OCI-LY7 (cell line): Measurements from ENCODE around the gene ERP44. TPM values are rescaled to one million over a fixed set of nuclear protein-coding genes. Genes with fewer than 3 reads are reported as not detected.

Experiments used
- BruUV-seq: library from RNA; stranded (reverse); fragments of 400-500 nt; replicated peaks from 2 replicates; lab custom pipeline; 2021; lab: Mats Ljungman, UMichigan
- CTCF ChIA-PET: fragments of 300-600 bp; sonication (Branson Sonifier 250); formaldehyde crosslinking; loops from one replicate; lab custom pipeline; 2022; ENCODE audit warnings: antibody characterized with exemption; ENCODE audit not compliant: unreplicated experiment; lab: Charles Lee
- POLR2A ChIA-PET: fragments of 300-600 bp; sonication (Branson Sonifier 250); formaldehyde crosslinking; loops from one replicate; lab custom pipeline; 2022; ENCODE audit warnings: antibody characterized with exemption; lab: Charles Lee
- DNase-seq: peaks from one replicate; pipeline ENCODE4 v3.0.0-alpha.2; 2015; ENCODE audit warnings: low spot score
- H2AFZ ChIP-seq: fragments of 200-600 bp; sonication (generic), shearing (Covaris generic); 2 replicates; pipeline ENCODE4 v1.6.1; 2014; ENCODE audit warnings: mild to moderate bottlenecking, antibody characterized with exemption, low read length, moderate library complexity
- H3K27ac ChIP-seq: fragments of 200-600 bp; sonication (generic); 2 replicates; pipeline ENCODE4 v1.5.1; 2014; ENCODE audit warnings: mixed run types, low read depth, mild to moderate bottlenecking, moderate library complexity, low read length, inconsistent platforms; ENCODE audit not compliant: poor library complexity, severe bottlenecking
- H3K36me3 ChIP-seq: fragments of 200-600 bp; sonication (generic); 2 replicates; pipeline ENCODE4 v1.6.1; 2014; ENCODE audit warnings: mild to moderate bottlenecking, antibody characterized with exemption, low read length, moderate library complexity, mixed read lengths; ENCODE audit not compliant: insufficient read depth
- H3K4me1 ChIP-seq: fragments of 200-600 bp; sonication (generic); 2 replicates; pipeline ENCODE4 v1.5.1; 2014; ENCODE audit warnings: mild to moderate bottlenecking, low read length; ENCODE audit not compliant: insufficient read depth, poor library complexity, severe bottlenecking
- H3K4me2 ChIP-seq: fragments of 200-600 bp; sonication (generic); 2 replicates; pipeline ENCODE4 v1.6.1; 2014; ENCODE audit warnings: mild to moderate bottlenecking, low read length
- H3K4me3 ChIP-seq: fragments of 200-600 bp; sonication (generic); 2 replicates; pipeline ENCODE4 v1.5.1; 2014; ENCODE audit warnings: mild to moderate bottlenecking, low read depth, low read length; ENCODE audit not compliant: poor library complexity, severe bottlenecking
- H3K79me2 ChIP-seq: fragments of 200-600 bp; sonication (generic); 2 replicates; pipeline ENCODE4 v1.6.1; 2016; ENCODE audit warnings: low read depth, mild to moderate bottlenecking, low read length, moderate library complexity, mixed read lengths; ENCODE audit not compliant: insufficient read depth
- H3K9me2 ChIP-seq: fragments of 200-600 bp; sonication (generic); 2 replicates; pipeline ENCODE4 v1.6.1; 2016; ENCODE audit warnings: mild to moderate bottlenecking, low read length, mixed read lengths; ENCODE audit not compliant: insufficient read depth
- H3K9me3 ChIP-seq: fragments of 200-600 bp; sonication (generic); 2 replicates; pipeline ENCODE4 v1.6.1; 2014; ENCODE audit warnings: mild to moderate bottlenecking, mixed run types, low read length, mixed read lengths
- H4K20me1 ChIP-seq: fragments of 200-600 bp; sonication (generic); 2 replicates; pipeline ENCODE4 v1.6.1; 2014; ENCODE audit warnings: mild to moderate bottlenecking, antibody characterized with exemption, low read length, moderate library complexity, mixed read lengths; ENCODE audit not compliant: insufficient read depth
- CTCF ChIP-seq: fragments of 200-600 bp; sonication (generic); conservative IDR thresholded peaks from 2 replicates; pipeline ENCODE4 v1.5.1; 2014; ENCODE audit warnings: mild to moderate bottlenecking, antibody characterized with exemption, low read length, moderate library complexity, mixed read lengths
- EZH2phosphoT487 ChIP-seq: fragments of 200-600 bp; sonication (generic); IDR thresholded peaks from 2 replicates; pipeline ENCODE4 v1.6.1; 2018; ENCODE audit warnings: low read depth, borderline replicate concordance, mild to moderate bottlenecking, mixed run types, antibody characterized with exemption, low read length, moderate library complexity, mixed read lengths
- intact Hi-C: fragments of 100-400 bp; cut with micrococcal nuclease; formaldehyde crosslinking; loops from one replicate; pipeline ENCODE4 v1.10.0; 2022; ENCODE audit not compliant: unreplicated experiment
- total RNA-seq, 2 experiments: library from RNA; depleted of rRNA in 1 of 2; stranded (reverse); fragments of >200 nt in 1 of 2; shearing (Covaris generic) in 1 of 2; gene quantifications; 2 replicates each; pipeline ENCODE4 v1.2.3, GENCODE V29; 2014 to 2022

ERP44 gene
- total RNA-seq, 2 experiments from 2014 or later = 19.3 to 28.1 TPM

- ChIA-PET POLR2A (interaction anchor here (0.5 kb wide), 1 partner anchor 25 kb away, joined by 4 read pairs; no protein-coding TSS in a partner anchor), CTCF (no interaction called here)
- TF ChIP-seq EZH2phosphoT487 = no peak
- no peak for TF ChIP-seq CTCF
- H3K79me2 ChIP-seq = no peaks in the 10 kb centered on the region
- DNase-seq = no peak
- H3K4me2 ChIP-seq = no peak overlapping the region
- no peaks in the 10 kb centered on the region for H3K4me1 ChIP-seq
- no peak overlapping the region for H3K27ac ChIP-seq
- no TSS peak for BruUV-seq
- H3K9me3 ChIP-seq = peaks cover 5% of the 10 kb centered on the region; the same call in 1 of the 2 replicates
- no peak overlapping the region for H3K4me3 ChIP-seq
- no peak overlapping the region for H2AFZ ChIP-seq
- intact Hi-C loops = no loop called here
- H4K20me1 ChIP-seq = no peaks in the 10 kb centered on the region
- peaks cover 21% of the 10 kb centered on the region for H3K36me3 ChIP-seq
- H3K9me2 ChIP-seq = no peaks in the 10 kb centered on the region
Observed at GRCh38 chr9:99954819-99955218, 144.0 kb downstream of the ERP44 start.

DNA sequence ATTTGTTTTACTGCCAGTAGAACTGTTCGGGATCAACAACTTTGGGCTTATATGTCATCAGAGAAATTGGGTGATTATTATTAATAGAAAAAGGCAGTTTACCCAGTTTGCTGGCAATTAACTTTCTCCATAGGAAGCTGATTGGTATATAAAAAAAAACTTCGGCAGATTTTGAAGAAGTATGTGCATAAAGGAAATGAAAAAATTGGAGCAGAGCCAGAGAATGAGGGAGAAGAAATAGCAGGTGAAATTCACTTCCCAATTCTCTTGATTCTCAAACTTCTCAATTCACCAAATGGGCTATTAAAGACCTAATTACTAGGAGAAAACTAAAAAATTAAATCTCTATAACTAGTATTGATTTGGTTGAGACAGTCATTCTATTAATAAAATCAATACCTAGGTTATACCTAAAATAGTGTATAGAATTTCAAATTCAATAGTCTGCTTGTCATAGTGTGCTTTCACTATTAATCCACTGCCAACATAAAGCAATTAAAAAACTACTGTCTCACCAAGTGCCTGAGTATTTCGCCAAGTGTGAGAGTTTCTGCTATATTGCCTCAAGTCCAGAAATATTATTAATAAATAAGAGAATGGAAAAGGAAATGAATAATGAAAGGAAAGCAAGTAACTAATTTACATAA, 144.8 kb downstream of the ERP44 start:
- DNase-seq = no peak
- no peaks in the 10 kb centered on the region for H3K4me1 ChIP-seq
- H3K4me3 ChIP-seq = no peak overlapping the region
- no peak overlapping the region for H3K4me2 ChIP-seq
- no peak overlapping the region for H3K27ac ChIP-seq
- intact Hi-C loops = no loop called here
- ChIA-PET POLR2A (no interaction called here), CTCF (no interaction called here)
- H4K20me1 ChIP-seq = no peaks in the 10 kb centered on the region
- no peak overlapping the region for H2AFZ ChIP-seq
- peaks cover 21% of the 10 kb centered on the region for H3K36me3 ChIP-seq
- no peaks in the 10 kb centered on the region for H3K9me2 ChIP-seq
- TF ChIP-seq CTCF = no peak
- no peak for TF ChIP-seq EZH2phosphoT487
- no TSS peak for BruUV-seq
- peaks cover 5% of the 10 kb centered on the region; the same call in 1 of the 2 replicates for H3K9me3 ChIP-seq
- H3K79me2 ChIP-seq = no peaks in the 10 kb centered on the region

GRCh38 chr9:99948896-99949295, 149.9 kb downstream of the ERP44 start:
- no peak overlapping the region for H3K4me3 ChIP-seq
- no peaks in the 10 kb centered on the region for H3K79me2 ChIP-seq
- no peaks in the 10 kb centered on the region for H3K9me2 ChIP-seq
- no peak overlapping the region for H2AFZ ChIP-seq
- peaks cover 5% of the 10 kb centered on the region; the same call in 1 of the 2 replicates for H3K9me3 ChIP-seq
- H3K36me3 ChIP-seq = peaks cover 21% of the 10 kb centered on the region
- POLR2A ChIA-PET = interaction anchor here (0.6 to 0.8 kb wide), 3 partner anchors 90 to 463 kb away, joined by 3 to 5 read pairs (median 3); no protein-coding TSS in a partner anchor
- H4K20me1 ChIP-seq = no peaks in the 10 kb centered on the region
- H3K4me2 ChIP-seq = no peak overlapping the region
- CTCF ChIA-PET = no interaction called here
- no TSS peak for BruUV-seq
- DNase-seq = no peak
- intact Hi-C loops = no loop called here
- H3K27ac ChIP-seq = no peak overlapping the region
- TF ChIP-seq CTCF (no peak), EZH2phosphoT487 (no peak)
- H3K4me1 ChIP-seq = no peaks in the 10 kb centered on the region
